Hepatocyte (in vitro differentiated cells): ENCODE measurements around the gene MYLIP. TPM values are rescaled to one million over a fixed set of nuclear protein-coding genes. Genes with fewer than 3 reads are reported as not detected.
A peak's percentile ranks its signal among the peaks of the same experiment; 100 is the strongest.

Experiments used
- DNase-seq: peaks from one replicate; pipeline ENCODE4 v3.0.0-alpha.2; 2016; ENCODE audit warnings: low spot score
- H2AFZ ChIP-seq: fragments of 200-600 bp; sonication (generic); 2 replicates; pipeline ENCODE4 v1.6.0; 2016; ENCODE audit warnings: antibody characterized with exemption, mild to moderate bottlenecking
- H3K27ac ChIP-seq: fragments of 200-600 bp; sonication (generic); 2 replicates; pipeline ENCODE4 v1.5.1; 2016; ENCODE audit warnings: mild to moderate bottlenecking
- H3K27me3 ChIP-seq: fragments of 200-600 bp; sonication (generic); 2 replicates; pipeline ENCODE4 v1.6.1; 2016
- H3K36me3 ChIP-seq: fragments of 200-600 bp; sonication (generic); replicated peaks from 2 replicates; pipeline ENCODE4 v1.5.1; 2016; ENCODE audit warnings: low read depth; ENCODE audit not compliant: insufficient read depth
- H3K4me1 ChIP-seq: fragments of 200-600 bp; sonication (generic); 2 replicates; pipeline ENCODE4 v1.5.1; 2016; ENCODE audit warnings: mild to moderate bottlenecking, moderate library complexity; ENCODE audit not compliant: insufficient read depth
- H3K4me2 ChIP-seq: fragments of 200-600 bp; sonication (generic); 2 replicates; pipeline ENCODE4 v1.6.0; 2016
- H3K4me3 ChIP-seq: fragments of 200-600 bp; sonication (generic); 2 replicates; pipeline ENCODE4 v1.5.1; 2016; ENCODE audit warnings: mild to moderate bottlenecking
- H3K79me2 ChIP-seq: fragments of 200-600 bp; sonication (generic); 2 replicates; pipeline ENCODE4 v1.6.0; 2017; ENCODE audit warnings: mild to moderate bottlenecking
- H3K9me2 ChIP-seq: fragments of 200-600 bp; sonication (generic); replicated peaks from 2 replicates; pipeline ENCODE4 v1.6.0; 2017; ENCODE audit warnings: mild to moderate bottlenecking; ENCODE audit not compliant: insufficient read depth
- H3K9me3 ChIP-seq: fragments of 200-600 bp; sonication (generic); 2 replicates; pipeline ENCODE4 v1.5.1; 2016; ENCODE audit warnings: low read depth, mild to moderate bottlenecking
- H4K20me1 ChIP-seq: fragments of 200-600 bp; sonication (generic); 2 replicates; pipeline ENCODE4 v1.6.0; 2016; ENCODE audit warnings: mild to moderate bottlenecking; ENCODE audit not compliant: insufficient read depth, poor library complexity, severe bottlenecking
- EZH2 ChIP-seq: fragments of 200-600 bp; sonication (generic); IDR thresholded peaks from 2 replicates; pipeline ENCODE4 v1.6.1; 2016; ENCODE audit warnings: antibody characterized with exemption, mild to moderate bottlenecking, borderline replicate concordance
- EZH2phosphoT487 ChIP-seq: fragments of 200-600 bp; sonication (generic); IDR thresholded peaks from one replicate; pipeline ENCODE4 v1.6.1; 2018; ENCODE audit warnings: antibody characterized with exemption, mild to moderate bottlenecking, low read depth, moderate library complexity; ENCODE audit not compliant: unreplicated experiment, severe bottlenecking
- WGBS: methylation state at CpG from one replicate; pipeline ENCODE4 v1.1.6; 2016; ENCODE audit warnings: low lambda C conversion rate; ENCODE audit errors: missing lambda C conversion rate; 5-methylcytosine and 5-hydroxymethylcytosine counted together
- polyA plus RNA-seq: library from polyadenylated mRNA; unstranded; fragments of >200 nt; fragmentation: Nextera tagmentation; extraction: Ambion mirVana; gene quantifications from 2 replicates; pipeline ENCODE4 v1.2.1, GENCODE V29; 2016
- total RNA-seq: library from RNA; depleted of rRNA; stranded (reverse); fragments of >200 nt; gene quantifications from 2 replicates; pipeline ENCODE4 v1.2.3, GENCODE V29; 2014
- TF ChIP-seq, protein P1 (sequence below): fragments of 200-600 bp; sonication (generic); IDR thresholded peaks from 2 replicates; pipeline ENCODE4 v1.5.1; 2016; ENCODE audit warnings: antibody characterized with exemption, mild to moderate bottlenecking; ENCODE audit not compliant: poor library complexity

MYLIP gene
- total and polyA plus RNA-seq, 2 experiments from 2014 or later, result 76.0 to 85.7 TPM

DNA sequence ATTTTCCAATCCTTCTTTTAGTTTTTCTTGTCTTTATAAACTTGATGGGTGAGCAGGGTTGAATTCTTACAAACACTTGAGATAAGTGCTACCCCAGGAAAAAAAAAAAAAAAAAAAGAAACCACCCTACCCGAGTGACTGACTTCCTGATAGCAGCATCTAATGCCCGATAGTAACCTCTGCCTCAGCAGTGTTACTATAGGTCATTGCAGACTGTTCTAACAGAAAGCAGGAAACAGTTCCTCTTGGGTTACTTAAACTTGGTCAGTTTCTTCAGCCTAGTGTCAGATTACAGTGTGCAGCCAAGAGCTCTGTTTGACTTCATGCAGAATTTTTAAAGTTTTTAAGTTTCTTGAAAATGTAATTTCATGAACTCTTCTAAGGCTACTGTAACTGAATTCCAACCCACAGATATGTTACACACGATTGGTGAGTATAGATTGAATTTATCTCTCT is 2.1 kb downstream of the MYLIP start:
- peak overlapping the region; percentile 85 for H3K4me3 ChIP-seq
- peak; percentile 76 for DNase-seq
- peaks cover 60% of the 10 kb centered on the region for H4K20me1 ChIP-seq
- TF ChIP-seq EZH2phosphoT487, result no peak
- TF ChIP-seq, protein P1, sequence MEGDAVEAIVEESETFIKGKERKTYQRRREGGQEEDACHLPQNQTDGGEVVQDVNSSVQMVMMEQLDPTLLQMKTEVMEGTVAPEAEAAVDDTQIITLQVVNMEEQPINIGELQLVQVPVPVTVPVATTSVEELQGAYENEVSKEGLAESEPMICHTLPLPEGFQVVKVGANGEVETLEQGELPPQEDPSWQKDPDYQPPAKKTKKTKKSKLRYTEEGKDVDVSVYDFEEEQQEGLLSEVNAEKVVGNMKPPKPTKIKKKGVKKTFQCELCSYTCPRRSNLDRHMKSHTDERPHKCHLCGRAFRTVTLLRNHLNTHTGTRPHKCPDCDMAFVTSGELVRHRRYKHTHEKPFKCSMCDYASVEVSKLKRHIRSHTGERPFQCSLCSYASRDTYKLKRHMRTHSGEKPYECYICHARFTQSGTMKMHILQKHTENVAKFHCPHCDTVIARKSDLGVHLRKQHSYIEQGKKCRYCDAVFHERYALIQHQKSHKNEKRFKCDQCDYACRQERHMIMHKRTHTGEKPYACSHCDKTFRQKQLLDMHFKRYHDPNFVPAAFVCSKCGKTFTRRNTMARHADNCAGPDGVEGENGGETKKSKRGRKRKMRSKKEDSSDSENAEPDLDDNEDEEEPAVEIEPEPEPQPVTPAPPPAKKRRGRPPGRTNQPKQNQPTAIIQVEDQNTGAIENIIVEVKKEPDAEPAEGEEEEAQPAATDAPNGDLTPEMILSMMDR, result no peak
- TF ChIP-seq EZH2, result no peak
- H2AFZ ChIP-seq, result no peak overlapping the region
- 0% methylated on average over 3 of the region's 3 CpGs for WGBS
- no peaks in the 10 kb centered on the region for H3K36me3 ChIP-seq
- H3K27ac ChIP-seq, result peak overlapping the region; percentile 95
- H3K4me1 ChIP-seq, result peaks cover 39% of the 10 kb centered on the region
- H3K27me3 ChIP-seq, result no peaks in the 10 kb centered on the region
- no peaks in the 10 kb centered on the region for H3K9me2 ChIP-seq
- H3K4me2 ChIP-seq, result peak overlapping the region; percentile 80
- H3K9me3 ChIP-seq, result no peaks in the 10 kb centered on the region
- H3K79me2 ChIP-seq, result peaks cover 66% of the 10 kb centered on the region

DNA sequence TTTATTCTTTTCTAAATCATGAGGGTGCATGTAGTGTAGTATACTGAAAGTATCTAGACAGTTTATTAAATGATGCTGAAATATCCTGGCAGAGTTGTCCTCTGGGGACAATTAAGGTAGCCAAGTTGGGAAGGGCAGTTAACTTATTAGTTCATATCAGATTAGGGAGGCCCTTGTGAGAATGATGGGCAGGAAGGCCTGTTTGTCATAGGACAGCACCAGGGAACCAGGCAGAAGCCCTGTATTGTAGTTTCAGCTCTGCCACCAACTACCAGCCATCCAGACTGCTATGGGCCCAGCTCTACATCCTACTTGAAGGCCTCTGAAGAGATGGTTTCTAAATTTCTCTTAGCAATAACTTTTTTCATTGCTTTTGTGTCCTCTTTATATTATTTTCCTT is 4.0 kb downstream of the MYLIP start:
- H3K4me2 ChIP-seq, result peak overlapping the region; percentile 80
- TF ChIP-seq EZH2 (no peak), EZH2phosphoT487 (no peak)
- TF ChIP-seq, protein P1, result no peak

DNA sequence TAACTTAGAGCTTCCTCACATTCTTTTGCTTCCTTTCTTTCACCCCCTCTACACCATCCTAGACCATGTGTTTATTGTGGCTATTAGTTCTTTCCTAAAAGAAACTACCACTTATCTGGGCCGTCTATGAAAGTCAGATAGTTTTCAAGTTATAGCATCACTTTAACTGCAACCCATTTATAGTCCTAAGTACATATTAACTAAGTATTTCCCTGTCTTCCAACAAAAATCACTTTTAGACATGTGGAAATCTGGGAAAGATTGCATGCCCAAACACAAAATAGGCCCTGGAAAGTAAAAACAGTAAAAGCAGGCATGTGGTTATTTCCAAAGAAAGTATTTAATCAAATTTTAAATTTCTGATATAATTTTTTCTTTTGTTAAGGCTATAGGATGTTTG is 5.5 kb downstream of the MYLIP start:
- Histone ChIP-seq H2AFZ (no peak overlapping the region), H3K27me3 (no peaks in the 10 kb centered on the region), H3K79me2 (peaks cover 96% of the 10 kb centered on the region), H3K4me2 (peak overlapping the region; percentile 80), H3K9me3 (no peaks in the 10 kb centered on the region), H3K27ac (peak overlapping the region; percentile 25), H3K36me3 (no peaks in the 10 kb centered on the region), H3K9me2 (no peaks in the 10 kb centered on the region), H4K20me1 (peaks cover 94% of the 10 kb centered on the region), H3K4me3 (no peak overlapping the region), H3K4me1 (peaks cover 74% of the 10 kb centered on the region)
- 14% methylated on average over 1 of the region's 1 CpG for WGBS
- TF ChIP-seq EZH2 (no peak), EZH2phosphoT487 (no peak)
- TF ChIP-seq, protein P1, result no peak
- DNase-seq, result no peak

More for the DNA sequence above, 4.0 kb downstream of the MYLIP start:
- Histone ChIP-seq H3K36me3 (no peaks in the 10 kb centered on the region), H4K20me1 (peaks cover 79% of the 10 kb centered on the region), H3K4me3 (peak overlapping the region; percentile 28), H3K9me3 (no peaks in the 10 kb centered on the region), H3K9me2 (no peaks in the 10 kb centered on the region), H3K27ac (peak overlapping the region; percentile 25), H3K4me1 (peaks cover 58% of the 10 kb centered on the region), H3K27me3 (no peaks in the 10 kb centered on the region), H2AFZ (no peak overlapping the region), H3K79me2 (peaks cover 85% of the 10 kb centered on the region)
- DNase-seq, result peak; percentile 21

DNA sequence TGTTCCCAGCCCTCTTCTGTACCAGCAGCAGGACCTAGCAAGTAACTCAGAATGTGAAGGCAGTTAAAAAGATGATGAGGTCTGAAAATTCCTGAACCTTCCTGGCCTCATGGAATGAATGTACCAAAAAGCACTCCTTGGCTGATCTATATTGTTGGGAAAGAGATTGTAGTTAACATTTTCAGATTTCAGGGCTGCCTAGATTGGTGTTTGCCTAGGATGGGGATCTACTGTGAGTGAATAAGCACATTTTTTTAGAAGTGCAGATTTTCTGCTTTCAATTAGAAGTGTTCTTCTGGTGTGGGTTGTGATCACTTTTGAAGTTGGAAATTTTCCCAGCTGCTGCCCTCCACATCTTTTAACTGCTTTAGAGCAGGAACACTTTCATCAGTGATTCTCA is 6.2 kb downstream of the MYLIP start:
- Histone ChIP-seq H3K9me3 (no peaks in the 10 kb centered on the region), H3K27ac (peak overlapping the region; percentile 25), H3K79me2 (peaks cover 96% of the 10 kb centered on the region), H3K27me3 (no peaks in the 10 kb centered on the region), H2AFZ (no peak overlapping the region), H3K36me3 (no peaks in the 10 kb centered on the region), H4K20me1 (peaks cover 95% of the 10 kb centered on the region), H3K4me2 (peak overlapping the region; percentile 80), H3K4me3 (no peak overlapping the region), H3K4me1 (peaks cover 80% of the 10 kb centered on the region), H3K9me2 (no peaks in the 10 kb centered on the region)
- no peak for DNase-seq
- TF ChIP-seq, protein P1, result no peak
- TF ChIP-seq EZH2phosphoT487 (no peak), EZH2 (no peak)
